Stimulated activated naive CD8-positive, alpha-beta T cell treated with anti-CD3 and anti-CD28 coated beads, Interleukin-15, Interleukin-2, amounts not matched to agents 100 ng/mL and 50 ng/mL, for 24 hours (primary cell): ENCODE results near the gene SLC30A4.

ENCODE experiments used
- H3K27ac Mint-ChIP-seq: one replicate; pipeline ENCODE4 v1.8.0; 2021; ENCODE audit warnings: mild to moderate bottlenecking, mixed read lengths
- H3K27me3 Mint-ChIP-seq: one replicate; pipeline ENCODE4 v1.8.0; 2021; ENCODE audit warnings: mixed read lengths
- H3K36me3 Mint-ChIP-seq: one replicate; pipeline ENCODE4 v1.8.0; 2021; ENCODE audit warnings: low read depth, mixed read lengths
- H3K4me1 Mint-ChIP-seq: one replicate; pipeline ENCODE4 v1.8.0; 2021; ENCODE audit warnings: low read depth, mixed read lengths
- H3K4me3 Mint-ChIP-seq: one replicate; pipeline ENCODE4 v1.8.0; 2021; ENCODE audit warnings: mild to moderate bottlenecking, mixed read lengths
- H3K9me3 Mint-ChIP-seq: one replicate; pipeline ENCODE4 v1.8.0; 2021; ENCODE audit warnings: mixed read lengths

SLC30A4 gene

DNA sequence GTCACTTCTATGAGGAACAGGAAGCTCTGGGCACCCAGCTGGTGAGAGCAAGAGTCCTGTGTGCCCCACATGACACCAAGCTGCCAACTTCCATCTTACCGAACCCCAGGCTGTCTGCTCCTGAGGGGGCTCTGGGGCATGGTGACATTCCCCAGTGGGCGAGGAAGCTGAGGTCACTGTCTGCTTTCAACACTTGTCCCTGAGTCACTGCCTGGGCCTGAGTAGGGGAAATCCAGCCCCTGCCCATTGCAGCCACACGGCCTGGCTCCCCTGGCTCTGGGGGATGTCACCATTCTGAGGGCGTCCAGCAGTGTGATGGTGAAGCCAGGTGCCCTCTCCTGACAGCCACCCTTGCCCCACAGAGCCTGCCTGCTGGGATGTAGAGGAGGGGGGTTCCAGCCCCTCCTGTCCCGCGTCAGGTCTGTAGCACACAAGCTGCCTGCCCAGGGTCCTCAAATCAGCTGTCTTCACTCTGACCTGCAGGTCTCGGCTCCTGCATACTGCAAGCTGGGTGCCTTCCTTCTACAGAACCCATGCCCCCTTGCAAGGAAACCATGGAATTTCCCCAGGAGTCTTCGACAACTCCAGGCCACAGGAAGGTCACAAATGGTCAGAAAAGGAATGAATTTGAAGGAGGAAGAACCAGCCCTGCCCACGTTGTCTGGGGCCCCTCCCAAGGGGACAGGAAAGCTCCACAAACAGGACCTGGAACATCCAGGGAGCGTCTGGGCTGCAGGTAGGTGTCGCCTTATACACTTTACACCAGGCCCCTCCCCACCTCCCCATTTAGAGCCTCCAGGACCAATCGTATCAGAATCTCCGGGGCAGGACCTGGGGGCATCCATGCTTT is 74.3 kb downstream of the SLC30A4 start:
- Mint-ChIP-seq H3K36me3 (no peaks in the 10 kb centered on the region), H3K27me3 (no peaks in the 10 kb centered on the region), H3K9me3 (no peaks in the 10 kb centered on the region), H3K4me1 (peaks cover 4% of the 10 kb centered on the region), H3K4me3 (no peak overlapping the region), H3K27ac (no peak overlapping the region)

- Mint-ChIP-seq H3K27me3 (no peaks in the 10 kb centered on the region), H3K4me1 (peaks cover 4% of the 10 kb centered on the region), H3K9me3 (no peaks in the 10 kb centered on the region), H3K4me3 (no peak overlapping the region), H3K36me3 (no peaks in the 10 kb centered on the region), H3K27ac (no peak overlapping the region)
Measured at GRCh38 chr15:45443645-45444044, 78.9 kb downstream of the SLC30A4 start.

- Mint-ChIP-seq H3K4me1 (no peaks in the 10 kb centered on the region), H3K27ac (no peak overlapping the region), H3K4me3 (no peak overlapping the region), H3K36me3 (no peaks in the 10 kb centered on the region), H3K9me3 (no peaks in the 10 kb centered on the region), H3K27me3 (no peaks in the 10 kb centered on the region)
Measured at GRCh38 chr15:45442507-45443135, 79.9 kb downstream of the SLC30A4 start.

GRCh38 chr15:45441686-45442085 is 80.9 kb downstream of the SLC30A4 start:
- no peaks in the 10 kb centered on the region for H3K4me1 Mint-ChIP-seq
- no peaks in the 10 kb centered on the region for H3K27me3 Mint-ChIP-seq
- H3K27ac Mint-ChIP-seq = no peak overlapping the region
- no peak overlapping the region for H3K4me3 Mint-ChIP-seq
- H3K36me3 Mint-ChIP-seq = no peaks in the 10 kb centered on the region
- no peaks in the 10 kb centered on the region for H3K9me3 Mint-ChIP-seq

- Mint-ChIP-seq H3K27me3 (no peaks in the 10 kb centered on the region), H3K27ac (no peak overlapping the region), H3K9me3 (no peaks in the 10 kb centered on the region), H3K4me1 (no peaks in the 10 kb centered on the region), H3K4me3 (no peak overlapping the region), H3K36me3 (no peaks in the 10 kb centered on the region)
Measured at GRCh38 chr15:45441036-45441435, 81.5 kb downstream of the SLC30A4 start.

- Mint-ChIP-seq H3K27ac (no peak overlapping the region), H3K9me3 (no peaks in the 10 kb centered on the region), H3K4me3 (no peak overlapping the region), H3K27me3 (no peaks in the 10 kb centered on the region), H3K4me1 (no peaks in the 10 kb centered on the region), H3K36me3 (no peaks in the 10 kb centered on the region)
Measured at GRCh38 chr15:45439521-45440260, 82.9 kb downstream of the SLC30A4 start.

- Mint-ChIP-seq H3K4me1 (peaks cover 6% of the 10 kb centered on the region), H3K4me3 (no peak overlapping the region), H3K27me3 (peaks cover 20% of the 10 kb centered on the region), H3K9me3 (no peaks in the 10 kb centered on the region), H3K36me3 (no peaks in the 10 kb centered on the region), H3K27ac (no peak overlapping the region)
Measured at GRCh38 chr15:45435124-45435903, 87.2 kb downstream of the SLC30A4 start.

- Mint-ChIP-seq H3K36me3 (no peaks in the 10 kb centered on the region), H3K4me3 (no peak overlapping the region), H3K4me1 (peaks cover 6% of the 10 kb centered on the region), H3K27me3 (peaks cover 20% of the 10 kb centered on the region), H3K9me3 (no peaks in the 10 kb centered on the region), H3K27ac (no peak overlapping the region)
Measured at GRCh38 chr15:45434078-45434567, 88.4 kb downstream of the SLC30A4 start.

GRCh38 chr15:45431511-45431910 is 91.0 kb downstream of the SLC30A4 start:
- no peak overlapping the region for H3K4me3 Mint-ChIP-seq
- H3K27ac Mint-ChIP-seq = no peak overlapping the region
- no peaks in the 10 kb centered on the region for H3K36me3 Mint-ChIP-seq
- H3K27me3 Mint-ChIP-seq = peaks cover 20% of the 10 kb centered on the region
- H3K9me3 Mint-ChIP-seq = no peaks in the 10 kb centered on the region
- peaks cover 6% of the 10 kb centered on the region for H3K4me1 Mint-ChIP-seq

DNA sequence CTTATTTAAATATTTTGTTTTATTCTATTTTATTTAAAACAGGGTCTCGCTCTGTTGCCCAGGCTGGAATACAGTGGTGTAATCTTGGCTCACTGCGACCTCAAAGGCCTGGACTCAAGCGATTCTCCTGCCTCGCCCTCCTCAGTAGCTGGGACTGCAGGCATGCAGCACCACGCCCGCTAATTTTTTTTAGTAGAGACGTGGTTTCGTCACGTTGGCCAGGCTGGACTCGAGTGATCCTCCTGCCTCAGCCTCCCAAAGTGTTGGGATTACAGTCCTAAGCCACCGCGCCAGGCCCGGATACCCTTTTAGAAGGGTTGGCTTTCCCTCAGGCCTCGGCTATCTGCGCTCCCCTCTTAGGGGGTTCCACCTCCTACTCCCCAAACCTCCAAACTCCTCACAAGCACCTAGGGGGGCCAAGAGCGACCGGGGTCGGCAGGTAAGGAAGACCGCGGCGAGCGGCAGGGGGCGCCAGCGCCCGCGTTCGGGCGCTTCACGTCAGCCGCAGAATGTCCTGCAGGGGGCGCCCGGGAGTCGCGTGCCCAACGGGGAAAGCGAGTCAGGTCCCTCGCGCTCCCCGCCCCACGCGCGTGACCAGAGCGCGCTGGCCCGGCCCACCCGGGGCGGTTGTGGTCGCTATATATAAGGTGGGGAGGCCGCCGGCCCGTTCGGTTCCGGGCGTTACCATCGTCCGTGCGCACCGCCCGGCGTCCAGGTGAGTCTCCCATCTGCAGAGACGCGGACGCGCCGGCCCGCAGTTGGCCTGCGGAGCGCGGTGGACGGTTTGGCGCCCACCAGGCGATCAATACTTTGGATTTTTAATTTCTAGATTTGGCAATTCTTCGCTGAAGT is 92.4 kb downstream of the SLC30A4 start:
- no peaks in the 10 kb centered on the region for H3K36me3 Mint-ChIP-seq
- H3K4me1 Mint-ChIP-seq = peaks cover 6% of the 10 kb centered on the region
- no peaks in the 10 kb centered on the region for H3K9me3 Mint-ChIP-seq
- peak overlapping the region; percentile 70 for H3K4me3 Mint-ChIP-seq
- no peak overlapping the region for H3K27ac Mint-ChIP-seq
- peaks cover 20% of the 10 kb centered on the region for H3K27me3 Mint-ChIP-seq
